ENCODE measurements around the gene ABCG1.

The ABCG1 gene

DNA sequence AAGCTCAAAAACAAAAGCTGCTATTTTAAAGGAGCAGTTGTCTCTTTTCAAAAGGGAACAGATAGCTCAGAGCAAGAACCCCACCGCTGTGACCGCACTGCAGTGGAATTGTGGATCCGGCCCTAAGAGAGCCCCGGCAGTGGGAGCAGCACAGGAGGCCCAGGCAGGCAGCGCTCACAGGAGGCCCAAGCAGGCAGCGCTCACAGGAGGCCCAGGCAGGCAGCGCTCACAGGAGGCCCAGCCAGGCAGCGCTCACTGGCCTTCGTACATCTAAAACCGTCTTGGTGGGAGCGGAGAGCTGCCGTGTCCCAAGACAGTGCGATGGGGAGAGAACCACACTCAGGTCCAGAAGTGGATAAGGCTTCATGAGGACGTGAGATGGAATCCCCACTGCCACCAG is 92.2 kb downstream of the ABCG1 start:
- no peak for DNase-seq

- DNase-seq: no peak
Observed at GRCh38 chr21:42311816-42312625, 93.1 kb downstream of the ABCG1 start.

DNA sequence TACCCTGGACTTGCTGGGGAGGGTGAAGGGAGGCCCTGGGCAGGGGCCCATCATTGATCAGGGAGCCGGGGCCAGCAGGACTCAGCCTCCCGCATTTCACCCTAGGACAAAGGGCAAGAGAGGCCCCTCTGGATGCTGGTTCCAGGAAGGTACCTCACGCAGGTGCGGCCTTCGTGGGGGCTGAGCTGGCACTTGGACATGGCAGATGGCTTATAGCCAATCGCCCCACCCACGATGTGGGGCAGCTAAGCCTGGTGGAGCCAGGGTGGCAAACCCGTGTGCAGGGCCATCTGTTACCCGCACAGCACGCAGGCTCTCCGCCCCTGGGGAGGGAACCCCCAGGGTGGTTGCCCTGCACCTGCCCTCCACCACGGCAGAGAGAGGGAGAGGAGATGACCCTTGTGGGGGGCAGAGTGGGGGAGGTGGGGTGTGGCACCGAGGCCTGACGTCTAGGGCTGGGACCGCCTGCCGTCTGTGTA is 93.7 kb downstream of the ABCG1 start:
- DNase-seq: no peak

GRCh38 chr21:42313501-42313969 is 94.6 kb downstream of the ABCG1 start:
- no peak for DNase-seq

GRCh38 chr21:42314616-42315295 is 95.8 kb downstream of the ABCG1 start:
- DNase-seq: no peak

DNA sequence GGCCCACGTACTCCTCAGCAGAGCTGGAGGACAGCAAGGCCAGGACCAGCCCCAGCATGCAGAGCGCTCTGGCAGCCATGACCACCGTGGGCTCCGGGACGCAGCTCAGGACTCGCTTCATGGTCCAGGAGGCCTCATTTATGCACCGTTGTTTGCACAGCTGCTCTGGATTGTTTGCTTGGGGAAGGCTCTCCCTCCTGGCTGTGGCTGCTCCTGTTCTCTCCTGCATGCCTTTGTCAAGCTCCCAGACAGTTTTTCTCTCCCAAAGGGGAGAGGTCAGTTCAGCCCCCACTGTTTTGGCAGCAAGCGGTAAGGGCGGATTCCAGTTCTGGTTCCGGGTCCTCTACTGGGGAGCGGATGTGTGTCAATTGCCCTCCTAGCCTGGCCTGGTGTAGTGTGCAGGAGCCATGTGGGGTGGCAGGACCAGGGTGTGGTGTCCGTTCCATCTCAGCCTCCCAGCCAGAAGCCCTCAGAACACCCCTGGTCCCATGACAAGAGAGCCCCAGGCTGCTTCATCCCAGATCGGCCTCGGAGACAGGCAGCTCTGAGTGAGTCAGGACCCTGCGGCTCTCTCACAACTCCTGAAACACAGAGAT is 96.5 kb downstream of the ABCG1 start, which contains the start of gene TFF3:
Gene TFF3, minus strand, starts transcription at position 114 of the 596 bp plus-strand sequence. Its CDS starts 35 bp downstream, at position 79.
- no peak for DNase-seq

DNA sequence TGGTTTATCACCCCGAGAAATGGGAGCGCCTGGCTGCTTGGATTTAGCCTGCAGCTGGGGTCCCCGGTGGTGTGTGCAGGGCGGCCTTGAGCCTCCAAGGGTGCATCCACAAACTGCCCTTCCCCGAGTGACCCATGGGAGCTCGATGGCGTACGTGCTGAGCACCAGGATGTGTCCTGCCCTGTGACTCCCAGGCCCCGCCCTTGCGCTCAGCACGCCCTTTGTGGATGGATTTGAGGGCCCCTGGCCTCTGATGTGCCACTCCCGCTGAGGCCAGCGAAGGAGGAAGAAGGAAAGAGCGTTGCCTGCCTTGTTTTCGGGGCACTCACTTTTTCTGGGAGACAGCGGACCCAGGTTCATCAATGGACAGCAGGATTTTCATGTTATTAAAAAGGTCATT is 98.0 kb downstream of the ABCG1 start:
- no peak for DNase-seq

DNA sequence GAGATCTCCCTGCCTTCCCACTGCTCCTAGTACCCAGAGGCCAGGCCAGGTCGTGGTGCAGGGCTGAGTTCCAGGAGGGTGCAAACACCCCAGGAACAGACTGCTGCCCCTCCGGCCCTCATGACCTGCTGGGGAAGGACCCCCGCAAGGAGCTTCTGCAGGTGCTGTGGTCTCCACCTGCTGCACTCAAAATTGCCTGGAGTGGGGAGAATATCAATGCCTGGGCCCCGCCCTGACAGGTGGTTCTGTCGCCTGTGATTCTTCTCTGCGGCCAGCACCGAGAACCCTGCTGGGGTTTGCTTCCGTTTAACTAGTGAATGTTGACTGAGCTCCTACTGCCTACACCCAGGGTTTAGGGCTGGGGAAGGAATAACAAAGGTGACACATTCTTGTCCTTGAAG is 98.4 kb downstream of the ABCG1 start:
- DNase-seq: no peak

- no peak for DNase-seq
Observed at GRCh38 chr21:42317826-42318746, 99.1 kb downstream of the ABCG1 start.

DNA sequence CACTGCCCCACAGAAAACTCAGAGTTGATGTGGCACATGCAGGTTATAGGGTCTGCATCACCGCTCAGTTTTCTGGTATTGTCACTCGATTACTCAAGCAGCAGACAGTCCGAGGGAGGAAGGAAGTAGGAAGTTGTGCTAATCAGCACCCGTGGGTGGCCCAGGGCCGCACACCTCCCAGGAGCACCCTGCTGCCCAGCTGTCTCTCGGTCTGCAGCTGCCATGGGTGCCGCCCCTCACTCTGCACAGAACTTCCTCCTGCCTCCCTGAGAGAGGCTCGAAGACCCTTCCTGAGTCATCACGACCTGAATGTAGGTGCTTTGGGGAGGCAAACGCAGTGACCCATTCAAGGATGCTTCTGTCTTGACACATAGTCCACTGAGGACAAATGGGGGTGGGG is 100.4 kb downstream of the ABCG1 start:
- DNase-seq: no peak

- DNase-seq: no peak
Observed at GRCh38 chr21:42319851-42320572, 101.1 kb downstream of the ABCG1 start.

GRCh38 chr21:42320791-42321190 is 101.9 kb downstream of the ABCG1 start:
- DNase-seq: no peak

GRCh38 chr21:42321231-42321630 is 102.3 kb downstream of the ABCG1 start:
- DNase-seq: no peak

- no peak for DNase-seq
Observed at GRCh38 chr21:42321845-42322244, 102.9 kb downstream of the ABCG1 start.

- no peak for DNase-seq
Observed at GRCh38 chr21:42324896-42325295, 106.0 kb downstream of the ABCG1 start.

DNA sequence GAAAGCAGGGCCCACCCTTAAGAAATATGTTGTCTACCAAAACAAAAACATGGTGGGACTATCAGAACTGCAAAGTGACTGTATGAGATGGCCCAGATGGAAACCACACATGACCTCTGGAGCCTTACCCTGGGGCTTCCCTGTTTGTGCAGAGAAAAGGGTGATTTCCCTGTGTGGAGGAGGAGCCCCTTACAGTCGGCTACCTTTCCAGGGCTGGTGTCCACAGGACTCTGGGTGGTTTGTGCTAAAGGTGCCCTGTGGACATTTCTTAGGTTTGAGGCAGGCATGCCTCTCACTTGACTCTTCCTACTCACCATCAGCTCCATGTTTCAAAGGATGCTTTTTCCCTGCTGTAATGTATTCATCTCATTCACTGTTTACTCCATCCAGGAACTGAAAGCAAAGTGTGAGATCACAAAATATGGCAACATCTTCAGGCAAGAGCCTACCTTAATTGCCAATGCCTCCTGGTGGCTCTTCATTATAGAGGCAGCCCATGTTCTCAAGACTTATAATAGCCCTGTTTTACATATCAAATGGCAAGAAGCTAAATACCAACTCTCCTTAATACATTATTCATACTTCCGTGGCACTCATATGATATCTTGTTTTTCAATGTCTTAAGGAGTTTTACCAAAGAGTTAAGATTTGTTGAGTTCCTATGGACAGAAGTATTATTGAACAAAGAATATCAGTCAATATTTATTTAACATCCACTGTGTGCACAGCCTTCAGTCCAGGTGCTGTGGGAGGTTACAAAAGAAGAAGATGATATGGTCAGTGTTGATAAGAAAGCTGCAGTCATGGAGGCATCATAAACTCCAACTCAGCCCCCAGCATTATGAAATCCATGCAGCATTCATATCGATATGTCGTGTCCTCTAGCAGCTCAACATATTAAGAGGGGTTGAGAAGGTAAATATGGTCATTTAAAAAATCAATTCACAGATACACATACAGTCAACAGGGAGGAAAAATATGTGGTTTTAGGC is 111.7 kb downstream of the ABCG1 start:
- no peak for DNase-seq

GRCh38 chr21:42331660-42332059 is 112.7 kb downstream of the ABCG1 start:
- DNase-seq: no peak

DNA sequence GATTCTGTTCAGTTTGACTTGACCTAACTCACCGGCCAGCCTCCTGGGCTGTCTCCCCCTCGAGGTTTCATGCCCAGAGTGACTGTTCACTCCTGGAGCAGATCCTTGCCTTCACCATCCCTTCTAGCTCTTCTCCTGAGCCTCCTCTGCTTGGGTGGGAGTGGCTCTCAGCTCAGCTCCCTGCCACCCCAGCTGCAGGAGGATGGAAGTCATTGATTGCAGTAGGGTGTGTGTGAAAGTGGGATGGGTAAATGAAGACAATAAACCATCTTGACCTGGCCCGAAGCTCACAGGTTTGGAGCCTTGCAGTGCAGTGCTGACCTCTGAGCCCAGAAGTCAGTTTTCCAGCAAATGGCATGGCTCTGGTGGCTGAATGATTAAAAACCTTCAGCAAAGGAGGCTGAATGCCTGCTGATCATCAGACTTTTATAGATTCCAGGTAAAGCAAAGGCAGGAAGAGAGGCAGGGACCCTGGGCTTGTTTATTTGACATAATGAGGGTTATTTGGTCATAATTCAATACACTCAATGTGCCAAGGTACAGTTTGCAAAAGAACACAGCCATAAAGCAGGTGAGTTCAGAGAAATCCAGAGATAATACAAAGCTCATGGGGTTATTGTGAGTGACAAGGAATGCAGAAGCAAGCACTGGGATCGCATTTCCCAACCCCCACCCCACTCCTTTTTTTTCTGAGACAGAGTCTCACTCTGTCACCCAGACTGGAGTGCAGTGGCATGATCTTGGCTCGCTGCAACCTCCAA is 113.8 kb downstream of the ABCG1 start:
- DNase-seq: no peak

GRCh38 chr21:42336054-42336453 is 117.1 kb downstream of the ABCG1 start:
- no peak for DNase-seq

GRCh38 chr21:42337276-42337675 is 118.3 kb downstream of the ABCG1 start:
- no peak for DNase-seq

Measured in CD4-positive, alpha-beta T cell treated with Interferon gamma for 1 hour (primary cell).